SK-N-SH (cell line): ENCODE data around the gene PTPN5. TPM values are rescaled to one million over a fixed set of nuclear protein-coding genes. Genes with fewer than 3 reads are reported as not detected.

Experiments
- CTCF ChIA-PET: fragments of 300-600, 350-600 bp; formaldehyde crosslinking; extraction: SDS; loops from one replicate; lab custom pipeline; 2021; lab: Yijun Ruan, JAX
- POLR2A ChIA-PET: fragments of 350-600 bp; sonication (Branson Sonifier 250); formaldehyde crosslinking; extraction: SDS; loops from one replicate; lab custom pipeline; 2020; ENCODE audit warnings: antibody characterized with exemption, inconsistent platforms; lab: Yijun Ruan, JAX
- DNase-seq: peaks from one replicate; pipeline ENCODE4 v3.0.0; 2012
- H2AFZ ChIP-seq: fragments of 200-600 bp; sonication (generic); 2 replicates; pipeline ENCODE4 v1.8.1; 2016; ENCODE audit warnings: antibody characterized with exemption, mild to moderate bottlenecking, low read depth
- H3F3A ChIP-seq: fragments of 200-600 bp; sonication (generic); replicated peaks from 2 replicates; pipeline ENCODE3; 2016; ENCODE audit warnings: antibody characterized with exemption, mild to moderate bottlenecking; ENCODE audit not compliant: insufficient read depth
- H3K27ac ChIP-seq, 2 experiments: fragments of 200-500 bp in 1 of 2; fragments of 200-600 bp in 1 of 2; sonication (Bioruptor generic) in 1 of 2; sonication (generic), shearing (Covaris generic) in 1 of 2; 2 replicates each; pipeline versions ENCODE4 v1.5.1 to v1.6.1; 2014 to 2016; ENCODE audit warnings: low read depth in 2 of 2, inconsistent platforms in 1 of 2, low read length in 1 of 2, mild to moderate bottlenecking in 1 of 2, mixed read lengths in 1 of 2
- H3K27me3 ChIP-seq: fragments of 200-600 bp; sonication (generic), shearing (Covaris generic); 2 replicates; pipeline ENCODE4 v1.6.1; 2016; ENCODE audit warnings: mixed run types; ENCODE audit not compliant: insufficient read depth
- H3K36me3 ChIP-seq, 2 experiments: fragments of 200-500 bp in 1 of 2; fragments of 200-600 bp in 1 of 2; sonication (Bioruptor generic) in 1 of 2; sonication (generic) in 1 of 2; replicated peaks in 1 of 2; 2 replicates each; pipeline versions ENCODE3 to v1.5.1; 2014 to 2016; ENCODE audit warnings: low read length in 1 of 2, mild to moderate bottlenecking in 1 of 2; ENCODE audit not compliant: insufficient read depth in 2 of 2, control insufficient read depth in 1 of 2
- H3K4me1 ChIP-seq, 2 experiments: fragments of 200-500 bp in 1 of 2; fragments of 200-600 bp in 1 of 2; sonication (Bioruptor generic) in 1 of 2; sonication (generic), shearing (Covaris generic) in 1 of 2; 2 replicates each; pipeline versions ENCODE4 v1.5.1 to v1.6.1; 2014 to 2016; ENCODE audit warnings: low read depth in 1 of 2, low read length in 1 of 2, mixed run types in 1 of 2; ENCODE audit not compliant: insufficient read depth in 2 of 2, control insufficient read depth in 1 of 2
- H3K4me2 ChIP-seq: fragments of 200-600 bp; sonication (generic), shearing (Covaris generic); 2 replicates; pipeline ENCODE4 v1.6.1; 2017; ENCODE audit warnings: mixed run types
- H3K4me3 ChIP-seq, 2 experiments: fragments of 200-500 bp in 1 of 2; fragments of 200-600 bp in 1 of 2; sonication (Bioruptor generic) in 1 of 2; sonication (generic), shearing (Covaris generic) in 1 of 2; 2 replicates each; pipeline versions ENCODE4 v1.5.1 to v1.8.1; 2014 to 2016; ENCODE audit warnings: low read depth in 2 of 2, inconsistent platforms in 1 of 2, low read length in 1 of 2, mild to moderate bottlenecking in 1 of 2, mixed read lengths in 1 of 2, moderate library complexity in 1 of 2
- H3K79me2 ChIP-seq: fragments of 200-600 bp; sonication (generic); 2 replicates; pipeline ENCODE4 v1.8.1; 2017; ENCODE audit warnings: mild to moderate bottlenecking; ENCODE audit not compliant: insufficient read depth
- H3K9ac ChIP-seq: fragments of 200-600 bp; sonication (generic); 2 replicates; pipeline ENCODE4 v1.6.1; 2017; ENCODE audit warnings: mixed run types
- H3K9me2 ChIP-seq: fragments of 200-600 bp; sonication (generic); 2 replicates; pipeline ENCODE4 v1.6.1; 2017; ENCODE audit warnings: mixed run types
- H3K9me3 ChIP-seq: fragments of 200-600 bp; sonication (generic); 2 replicates; pipeline ENCODE4 v1.6.1; 2017; ENCODE audit warnings: mixed run types, mild to moderate bottlenecking, moderate library complexity
- H4K20me1 ChIP-seq: fragments of 200-600 bp; sonication (generic); 2 replicates; pipeline ENCODE4 v1.6.1; 2017; ENCODE audit warnings: mild to moderate bottlenecking, mixed run types; ENCODE audit not compliant: insufficient read depth
- ELF1 ChIP-seq: IDR thresholded peaks from 2 replicates; pipeline ENCODE4 v1.4.0; 2012
- FOSL2 ChIP-seq: IDR thresholded peaks from 2 replicates; pipeline ENCODE4 v1.4.0; 2012; ENCODE audit warnings: low read depth, mild to moderate bottlenecking, moderate library complexity, borderline replicate concordance
- FOXM1 ChIP-seq: IDR thresholded peaks from 2 replicates; pipeline ENCODE4 v1.4.0; 2012; ENCODE audit warnings: low read depth, mild to moderate bottlenecking
- MXI1 ChIP-seq: IDR thresholded peaks from 2 replicates; pipeline ENCODE4 v1.6.1; 2012; ENCODE audit warnings: mild to moderate bottlenecking, low read depth, low read length, improper control_type of control experiment
- NFIC ChIP-seq: IDR thresholded peaks from 2 replicates; pipeline ENCODE4 v1.4.0; 2012; ENCODE audit warnings: borderline replicate concordance
- POLR2AphosphoS5 ChIP-seq: IDR thresholded peaks from 2 replicates; pipeline ENCODE4 v1.6.1; 2012; ENCODE audit warnings: low read depth, low read length
- RAD21 ChIP-seq: IDR thresholded peaks from 2 replicates; pipeline ENCODE4 v1.6.1; 2012; ENCODE audit warnings: mild to moderate bottlenecking, low read length
- RFX5 ChIP-seq: IDR thresholded peaks from 2 replicates; pipeline ENCODE4 v1.6.1; 2012; ENCODE audit warnings: mild to moderate bottlenecking, improper control_type of control experiment, low read length
- SMC3 ChIP-seq: IDR thresholded peaks from 2 replicates; pipeline ENCODE4 v1.6.1; 2012; ENCODE audit warnings: low read depth, low read length, improper control_type of control experiment
- TAF1 ChIP-seq: IDR thresholded peaks from 2 replicates; pipeline ENCODE4 v1.6.1; 2012; ENCODE audit warnings: low read depth, mild to moderate bottlenecking, low read length, moderate library complexity, borderline replicate concordance
- TEAD4 ChIP-seq: IDR thresholded peaks from 2 replicates; pipeline ENCODE4 v1.4.0; 2012; ENCODE audit warnings: mild to moderate bottlenecking, borderline replicate concordance; ENCODE audit not compliant: insufficient read depth
- YY1 ChIP-seq: IDR thresholded peaks from 2 replicates; pipeline ENCODE4 v1.4.0; 2012; ENCODE audit warnings: low read depth, mild to moderate bottlenecking
- WGBS: methylation state at CpG from one replicate; pipeline ENCODE4 v1.1.6; 2017; ENCODE audit warnings: low lambda C conversion rate; 5-methylcytosine and 5-hydroxymethylcytosine counted together
- polyA plus RNA-seq, 3 experiments: library from polyadenylated mRNA; depleted of rRNA; stranded (reverse); fragments of >200 nt; gene quantifications; 2 replicates each; pipeline ENCODE4 v1.2.3, GENCODE V29; 2012
- TF ChIP-seq, protein P1 (sequence below): fragments of 150-350 bp; IDR thresholded peaks from 2 replicates; pipeline ENCODE4 v1.6.1; 2016; ENCODE audit warnings: mild to moderate bottlenecking, low read depth, low read length
- TF ChIP-seq, protein P2 (sequence below): IDR thresholded peaks from 2 replicates; pipeline ENCODE4 v1.4.0; 2012; ENCODE audit warnings: low read depth, borderline replicate concordance
- TF ChIP-seq, protein P3 (sequence below): fragments of 150-350 bp; IDR thresholded peaks from 2 replicates; pipeline ENCODE4 v1.6.1; 2017; ENCODE audit warnings: antibody characterized with exemption, low read length, low read depth, borderline replicate concordance

The PTPN5 gene
- polyA plus RNA-seq, 1 of the 3 experiments (the other 2 are of a cell fraction) = not detected

DNA sequence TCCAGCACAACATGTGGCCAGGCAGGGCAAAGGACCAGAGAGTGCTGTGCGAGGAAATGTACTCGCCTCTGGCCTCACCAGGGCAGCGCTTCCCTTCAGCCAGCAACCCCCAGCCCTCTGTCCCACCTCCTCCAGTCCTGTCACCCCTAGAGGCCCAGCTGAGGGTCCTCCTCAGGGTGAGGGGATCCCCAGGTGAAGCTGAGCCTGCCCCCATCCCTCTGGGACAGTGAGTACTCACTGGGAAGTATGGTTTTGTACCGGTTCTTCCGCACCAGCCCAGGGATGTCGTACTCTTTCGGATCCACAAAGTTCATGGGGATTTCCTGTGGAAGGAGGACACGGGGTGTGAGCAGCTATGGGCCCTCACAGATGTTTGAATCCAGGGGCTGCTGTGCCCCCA is 54.0 kb downstream of the PTPN5 start:
- no peak overlapping the region for H3K27ac ChIP-seq
- H3K4me3 ChIP-seq = no peak overlapping the region
- H3K9ac ChIP-seq = no peak overlapping the region
- H3K9me3 ChIP-seq = no peaks in the 10 kb centered on the region
- TF ChIP-seq POLR2AphosphoS5 (no peak), NFIC (no peak), YY1 (no peak), FOXM1 (no peak), SMC3 (no peak), TAF1 (no peak), TEAD4 (no peak), MXI1 (no peak), RFX5 (no peak), FOSL2 (no peak), RAD21 (no peak), ELF1 (no peak)
- TF ChIP-seq, protein P1, sequence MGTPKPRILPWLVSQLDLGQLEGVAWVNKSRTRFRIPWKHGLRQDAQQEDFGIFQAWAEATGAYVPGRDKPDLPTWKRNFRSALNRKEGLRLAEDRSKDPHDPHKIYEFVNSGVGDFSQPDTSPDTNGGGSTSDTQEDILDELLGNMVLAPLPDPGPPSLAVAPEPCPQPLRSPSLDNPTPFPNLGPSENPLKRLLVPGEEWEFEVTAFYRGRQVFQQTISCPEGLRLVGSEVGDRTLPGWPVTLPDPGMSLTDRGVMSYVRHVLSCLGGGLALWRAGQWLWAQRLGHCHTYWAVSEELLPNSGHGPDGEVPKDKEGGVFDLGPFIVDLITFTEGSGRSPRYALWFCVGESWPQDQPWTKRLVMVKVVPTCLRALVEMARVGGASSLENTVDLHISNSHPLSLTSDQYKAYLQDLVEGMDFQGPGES = no peak
- TF ChIP-seq, protein P2, sequence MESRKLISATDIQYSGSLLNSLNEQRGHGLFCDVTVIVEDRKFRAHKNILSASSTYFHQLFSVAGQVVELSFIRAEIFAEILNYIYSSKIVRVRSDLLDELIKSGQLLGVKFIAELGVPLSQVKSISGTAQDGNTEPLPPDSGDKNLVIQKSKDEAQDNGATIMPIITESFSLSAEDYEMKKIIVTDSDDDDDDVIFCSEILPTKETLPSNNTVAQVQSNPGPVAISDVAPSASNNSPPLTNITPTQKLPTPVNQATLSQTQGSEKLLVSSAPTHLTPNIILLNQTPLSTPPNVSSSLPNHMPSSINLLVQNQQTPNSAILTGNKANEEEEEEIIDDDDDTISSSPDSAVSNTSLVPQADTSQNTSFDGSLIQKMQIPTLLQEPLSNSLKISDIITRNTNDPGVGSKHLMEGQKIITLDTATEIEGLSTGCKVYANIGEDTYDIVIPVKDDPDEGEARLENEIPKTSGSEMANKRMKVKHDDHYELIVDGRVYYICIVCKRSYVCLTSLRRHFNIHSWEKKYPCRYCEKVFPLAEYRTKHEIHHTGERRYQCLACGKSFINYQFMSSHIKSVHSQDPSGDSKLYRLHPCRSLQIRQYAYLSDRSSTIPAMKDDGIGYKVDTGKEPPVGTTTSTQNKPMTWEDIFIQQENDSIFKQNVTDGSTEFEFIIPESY = no peak
- TF ChIP-seq, protein P3, sequence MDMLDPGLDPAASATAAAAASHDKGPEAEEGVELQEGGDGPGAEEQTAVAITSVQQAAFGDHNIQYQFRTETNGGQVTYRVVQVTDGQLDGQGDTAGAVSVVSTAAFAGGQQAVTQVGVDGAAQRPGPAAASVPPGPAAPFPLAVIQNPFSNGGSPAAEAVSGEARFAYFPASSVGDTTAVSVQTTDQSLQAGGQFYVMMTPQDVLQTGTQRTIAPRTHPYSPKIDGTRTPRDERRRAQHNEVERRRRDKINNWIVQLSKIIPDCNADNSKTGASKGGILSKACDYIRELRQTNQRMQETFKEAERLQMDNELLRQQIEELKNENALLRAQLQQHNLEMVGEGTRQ = no peak
- no peaks in the 10 kb centered on the region for H3K79me2 ChIP-seq
- no peaks in the 10 kb centered on the region for H4K20me1 ChIP-seq
- POLR2A ChIA-PET = no interaction called here
- H3K36me3 ChIP-seq = no peaks in the 10 kb centered on the region
- no peaks in the 10 kb centered on the region for H3K27me3 ChIP-seq
- no peaks in the 10 kb centered on the region for H3K9me2 ChIP-seq
- CTCF ChIA-PET = interaction anchor here (1.0 to 11.6 kb wide), 3 partner anchors 8 to 198 kb away, joined by 4 to 103 read pairs (median 6); no protein-coding TSS in a partner anchor
- no peaks in the 10 kb centered on the region for H3F3A ChIP-seq
- no peak for DNase-seq
- no peak overlapping the region for H3K4me2 ChIP-seq
- WGBS = 90% methylated on average over 6 of the region's 8 CpGs
- H2AFZ ChIP-seq = no peak overlapping the region
- H3K4me1 ChIP-seq = no peaks in the 10 kb centered on the region
